ENCODE results near the gene BRI3. TPM values are rescaled to one million over a fixed set of nuclear protein-coding genes. Genes with fewer than 3 reads are reported as not detected.

Gene BRI3
- total RNA-seq, 6 experiments from 2014 or later, result 34.7 to 160 (median 137) TPM

GRCh38 chr7:98240961-98241673, 40.4 kb upstream of the BRI3 start:
- no peak for TF ChIP-seq POLR2A (IDR thresholded peaks at IDR 0.05)
- TF ChIP-seq, protein P1, sequence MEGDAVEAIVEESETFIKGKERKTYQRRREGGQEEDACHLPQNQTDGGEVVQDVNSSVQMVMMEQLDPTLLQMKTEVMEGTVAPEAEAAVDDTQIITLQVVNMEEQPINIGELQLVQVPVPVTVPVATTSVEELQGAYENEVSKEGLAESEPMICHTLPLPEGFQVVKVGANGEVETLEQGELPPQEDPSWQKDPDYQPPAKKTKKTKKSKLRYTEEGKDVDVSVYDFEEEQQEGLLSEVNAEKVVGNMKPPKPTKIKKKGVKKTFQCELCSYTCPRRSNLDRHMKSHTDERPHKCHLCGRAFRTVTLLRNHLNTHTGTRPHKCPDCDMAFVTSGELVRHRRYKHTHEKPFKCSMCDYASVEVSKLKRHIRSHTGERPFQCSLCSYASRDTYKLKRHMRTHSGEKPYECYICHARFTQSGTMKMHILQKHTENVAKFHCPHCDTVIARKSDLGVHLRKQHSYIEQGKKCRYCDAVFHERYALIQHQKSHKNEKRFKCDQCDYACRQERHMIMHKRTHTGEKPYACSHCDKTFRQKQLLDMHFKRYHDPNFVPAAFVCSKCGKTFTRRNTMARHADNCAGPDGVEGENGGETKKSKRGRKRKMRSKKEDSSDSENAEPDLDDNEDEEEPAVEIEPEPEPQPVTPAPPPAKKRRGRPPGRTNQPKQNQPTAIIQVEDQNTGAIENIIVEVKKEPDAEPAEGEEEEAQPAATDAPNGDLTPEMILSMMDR (IDR thresholded peaks at IDR 0.05), result peak; percentile 55 to 76 (median 72)
- peaks cover 0 to 10% (median 0%) of the 10 kb centered on the region in 4 donors for H3K36me3 ChIP-seq
- no peaks in the 10 kb centered on the region for H3K27me3 ChIP-seq
- no peaks in the 10 kb centered on the region for H3K9me3 ChIP-seq
- H3K4me3 ChIP-seq, result no peak overlapping the region
- DNase-seq (peak in 2 of 3 donors; percentile 50 to 52), ATAC-seq (peak; percentile 64 to 81 (median 79))
- WGBS (ENCODE audit: insufficient coverage, low coverage, low lambda C conversion rate, missing lambda C conversion rate), result 10% methylated on average over 5 of the region's 19 CpGs
- H3K4me1 ChIP-seq, result no peaks in the 10 kb centered on the region
- intact Hi-C loops (cut with DNase I), result no loop called here
- H3K27ac ChIP-seq, result no peak overlapping the region

- peaks cover 0 to 10% (median 0%) of the 10 kb centered on the region in 4 donors for H3K36me3 ChIP-seq
- DNase-seq (no peak), ATAC-seq (peak in 1 of 4 donors; percentile 16)
- intact Hi-C loops (cut with DNase I), result no loop called here
- no peak overlapping the region for H3K27ac ChIP-seq
- H3K4me1 ChIP-seq, result no peaks in the 10 kb centered on the region
- no peaks in the 10 kb centered on the region for H3K27me3 ChIP-seq
- TF ChIP-seq, protein P1 (IDR thresholded peaks at IDR 0.05), result no peak
- no peak for TF ChIP-seq POLR2A (IDR thresholded peaks at IDR 0.05)
- no peak overlapping the region for H3K4me3 ChIP-seq
- no peaks in the 10 kb centered on the region for H3K9me3 ChIP-seq
- 67% methylated on average over 3 of the region's 16 CpGs for WGBS (ENCODE audit: insufficient coverage, low coverage, low lambda C conversion rate, missing lambda C conversion rate)
These were observed 39.7 kb upstream of the BRI3 start for GRCh38 chr7:98241674-98242241.

- intact Hi-C loops (cut with DNase I), result no loop called here
These were observed 39.1 kb upstream of the BRI3 start for GRCh38 chr7:98242342-98242741.

GRCh38 chr7:98242934-98243333, 38.6 kb upstream of the BRI3 start:
- H3K36me3 ChIP-seq, result peaks cover 0 to 10% (median 0%) of the 10 kb centered on the region in 4 donors
- TF ChIP-seq POLR2A (IDR thresholded peaks at IDR 0.05), result no peak
- 71% methylated on average over 1 of the region's 4 CpGs for WGBS (ENCODE audit: insufficient coverage, low coverage, low lambda C conversion rate, missing lambda C conversion rate)
- intact Hi-C loops (cut with DNase I), result no loop called here
- DNase-seq (no peak), ATAC-seq (no peak)
- no peaks in the 10 kb centered on the region for H3K27me3 ChIP-seq
- H3K9me3 ChIP-seq, result no peaks in the 10 kb centered on the region
- no peak overlapping the region for H3K4me3 ChIP-seq
- H3K27ac ChIP-seq, result no peak overlapping the region
- H3K4me1 ChIP-seq, result no peaks in the 10 kb centered on the region

More at GRCh38 chr7:98242342-98242741, 39.1 kb upstream of the BRI3 start:
- H3K36me3 ChIP-seq, result peaks cover 0 to 10% (median 0%) of the 10 kb centered on the region in 4 donors
- H3K4me3 ChIP-seq, result no peak overlapping the region
- DNase-seq (no peak), ATAC-seq (no peak)
- 100% methylated on average over 1 of the region's 1 CpG for WGBS (ENCODE audit: insufficient coverage, low coverage, low lambda C conversion rate, missing lambda C conversion rate)
- no peaks in the 10 kb centered on the region for H3K9me3 ChIP-seq
- no peak for TF ChIP-seq POLR2A (IDR thresholded peaks at IDR 0.05)
- TF ChIP-seq, protein P1 (IDR thresholded peaks at IDR 0.05), result no peak
- no peak overlapping the region for H3K27ac ChIP-seq
- H3K4me1 ChIP-seq, result no peaks in the 10 kb centered on the region
- no peaks in the 10 kb centered on the region for H3K27me3 ChIP-seq

- no peak for DNase-seq
- no peaks in the 10 kb centered on the region for H3K4me1 ChIP-seq
- intact Hi-C loops (cut with DNase I), result no loop called here
- H3K9me3 ChIP-seq, result no peaks in the 10 kb centered on the region
- WGBS (ENCODE audit: insufficient coverage, low coverage, low lambda C conversion rate, missing lambda C conversion rate), result 60% methylated on average over 1 of the region's 14 CpGs
- H3K27me3 ChIP-seq, result no peaks in the 10 kb centered on the region
- no peak for ATAC-seq
- peaks cover 0 to 6% (median 0%) of the 10 kb centered on the region in 4 donors for H3K36me3 ChIP-seq
- H3K4me3 ChIP-seq, result no peak overlapping the region
- TF ChIP-seq, protein P1 (IDR thresholded peaks at IDR 0.05), result no peak
- no peak for TF ChIP-seq POLR2A (IDR thresholded peaks at IDR 0.05)
- no peak overlapping the region for H3K27ac ChIP-seq
These were observed 36.6 kb upstream of the BRI3 start for GRCh38 chr7:98244871-98245270.
